H4 (cell line): Measurements from ENCODE around the gene GNPTG. TPM values are rescaled to one million over a fixed set of nuclear protein-coding genes. Genes with fewer than 3 reads are reported as not detected.

Experiments used
- DNase-seq: peaks from one replicate; pipeline ENCODE4 v3.0.0-alpha.2; 2015; ENCODE audit warnings: low spot score
- total RNA-seq: library from RNA; depleted of rRNA; stranded (reverse); fragments of >200 nt; shearing (Covaris generic); gene quantifications from 2 replicates; pipeline ENCODE4 v1.2.3, GENCODE V29; 2014; rRNA removed

GNPTG gene
- total RNA-seq, 1 experiment from 2014 or later, result 37.1 TPM

GRCh38 chr16:1394367-1394951, 42.7 kb downstream of the GNPTG start:
- DNase-seq, result no peak

- no peak for DNase-seq
Measured at GRCh38 chr16:1395444-1396031, 43.8 kb downstream of the GNPTG start.

GRCh38 chr16:1397779-1398178, 46.0 kb downstream of the GNPTG start:
- DNase-seq, result no peak

GRCh38 chr16:1398351-1398750, 46.6 kb downstream of the GNPTG start:
- no peak for DNase-seq

GRCh38 chr16:1398826-1399581, 47.3 kb downstream of the GNPTG start:
- no peak for DNase-seq

- DNase-seq, result no peak
Measured at GRCh38 chr16:1401061-1401757, 49.5 kb downstream of the GNPTG start.

- DNase-seq, result no peak
Measured at GRCh38 chr16:1401758-1402154, 50.0 kb downstream of the GNPTG start.

- no peak for DNase-seq
Measured at GRCh38 chr16:1403036-1403435, 51.3 kb downstream of the GNPTG start.

GRCh38 chr16:1403733-1404132, 52.0 kb downstream of the GNPTG start:
- no peak for DNase-seq

GRCh38 chr16:1407753-1408152, 56.0 kb downstream of the GNPTG start:
- DNase-seq, result no peak

- DNase-seq, result peak; percentile 77
Measured at GRCh38 chr16:1408171-1408837, 56.6 kb downstream of the GNPTG start.

GRCh38 chr16:1412847-1413246, 61.1 kb downstream of the GNPTG start:
- no peak for DNase-seq

Other genes starting within 250 kb of the GNPTG start
- 1.4 and 2.0 TPM in 2 replicates for gene CACNA1H, start 198.8 kb upstream of the GNPTG start, total RNA-seq
- gene TPSG1, start 126.7 kb upstream of the GNPTG start, total RNA-seq, result 0.88 and 1.1 TPM in 2 replicates
- 0.17 TPM in 1 of 2 replicates, not detected in the other for gene TPSB2, start 121.7 kb upstream of the GNPTG start, total RNA-seq
- not detected in 2 replicates for gene TPSAB1, start 111.2 kb upstream of the GNPTG start, total RNA-seq
- gene TPSD1, start 95.9 kb upstream of the GNPTG start, total RNA-seq, result not detected in 2 replicates
- 77.4 and 121 TPM in 2 replicates for gene UBE2I, start 42.3 kb upstream of the GNPTG start, total RNA-seq
- gene BAIAP3, start 18.3 kb upstream of the GNPTG start, total RNA-seq, result 0.06 and 1.3 TPM in 2 replicates
- 41.5 and 53.8 TPM in 2 replicates for gene TSR3, start 53 bp upstream of the GNPTG start, total RNA-seq
- gene UNKL, start 62.8 kb downstream of the GNPTG start, total RNA-seq, result 12.4 and 14.4 TPM in 2 replicates
- 24.8 and 40.7 TPM in 2 replicates for gene UQCC4, start 68.8 kb downstream of the GNPTG start, total RNA-seq
- not detected in 2 replicates for gene PERCC1, start 79.1 kb downstream of the GNPTG start, total RNA-seq
- not detected in 2 replicates for gene CCDC154, start 92.6 kb downstream of the GNPTG start, total RNA-seq
- 16.0 and 21.0 TPM in 2 replicates for gene CLCN7, start 123.1 kb downstream of the GNPTG start, total RNA-seq
- gene PTX4, start 137.0 kb downstream of the GNPTG start, total RNA-seq, result not detected in 2 replicates
- 3.6 and 4.8 TPM in 2 replicates for gene TELO2, start 141.4 kb downstream of the GNPTG start, total RNA-seq
- not detected in 2 replicates for gene TMEM204, start 181.7 kb downstream of the GNPTG start, total RNA-seq